ENCODE data around the gene POSTN. TPM values are rescaled to one million over a fixed set of nuclear protein-coding genes. Genes with fewer than 3 reads are reported as not detected.

Gene POSTN
- total RNA-seq, 1 experiment from 2014 or later, result 0.33 TPM

- Histone ChIP-seq H3K27me3 (ENCODE audit: insufficient read depth, low read length) (no peaks in the 10 kb centered on the region), H3K4ac (ENCODE audit: low read depth, low read length) (no peak overlapping the region), H3K79me1 (ENCODE audit: insufficient read depth, low read depth, low read length, poor library complexity, severe bottlenecking) (no peaks in the 10 kb centered on the region), H3K9ac (ENCODE audit: extremely low read depth, insufficient read length, low read length) (no peak overlapping the region), H3K4me1 (ENCODE audit: insufficient read depth, low read length) (peaks cover 3% of the 10 kb centered on the region; the same call in 1 of the 2 replicates), H2BK5ac (ENCODE audit: insufficient read length, low read length) (no peak overlapping the region), H3K23ac (ENCODE audit: insufficient read length, low read depth, low read length) (no peak overlapping the region), H3K23me2 (ENCODE audit: insufficient read length, low read depth, low read length, poor library complexity, severe bottlenecking) (no peaks in the 10 kb centered on the region), H2AFZ (ENCODE audit: low read length) (no peak overlapping the region), H3K79me2 (ENCODE audit: insufficient read depth, low read length) (no peaks in the 10 kb centered on the region), H3K27ac (ENCODE audit: insufficient read length, low read depth, low read length) (no peak overlapping the region), H4K20me1 (ENCODE audit: control insufficient read depth, insufficient read depth, insufficient read length) (no peaks in the 10 kb centered on the region), H4K8ac (replicated peaks; ENCODE audit: insufficient read length, low read depth, low read length) (no peak overlapping the region), H2BK120ac (ENCODE audit: low read depth, low read length, poor library complexity, severe bottlenecking) (no peak overlapping the region), H4K91ac (ENCODE audit: insufficient read length, low read depth, low read length) (no peak overlapping the region), H2BK20ac (ENCODE audit: low read depth, low read length, poor library complexity, severe bottlenecking) (no peak overlapping the region), H3K56ac (ENCODE audit: insufficient read length, low read depth, low read length) (no peak overlapping the region), H2AK5ac (ENCODE audit: insufficient read length, low read length) (no peak overlapping the region), H4K5ac (ENCODE audit: insufficient read length, low read depth, low read length) (no peak overlapping the region), H3K4me2 (ENCODE audit: insufficient read depth, insufficient read length, low read length) (no peak overlapping the region), H2BK12ac (ENCODE audit: insufficient read length, low read depth, low read length) (no peak overlapping the region), H3T11ph (ENCODE audit: low read length) (no peak overlapping the region), H3K9me3 (ENCODE audit: control insufficient read depth, low read depth, low read length) (no peaks in the 10 kb centered on the region), H3K18ac (ENCODE audit: insufficient read length, low read depth, low read length) (no peak overlapping the region), H3K14ac (ENCODE audit: insufficient read depth, low read length) (no peak overlapping the region), H2BK15ac (ENCODE audit: low read depth, low read length) (no peak overlapping the region)
- Mint-ChIP-seq H3K9me3 (no peaks in the 10 kb centered on the region; a peak in 2 of 5 replicates), H3K4me3 (no peak overlapping the region), H3K27me3 (ENCODE audit: low read depth) (no peaks in the 10 kb centered on the region), H3K36me3 (ENCODE audit: insufficient read depth in 1 of 3, low read depth in 3 of 3) (no peaks in the 10 kb centered on the region; a peak in 1 of 7 replicates), H3K27ac (no peak overlapping the region), H3K4me1 (peaks cover 18 to 20% of the 10 kb centered on the region in 2 experiments)
- no CpG with 5 or more reads among the region's 5 CpGs for WGBS (ENCODE audit: extremely low coverage, insufficient read length, low lambda C conversion rate)
- DNase-seq, result no peak
- TF ChIP-seq CTCF (conservative IDR thresholded peaks at IDR 0.05), result peak; percentile 71
Measured at GRCh38 chr13:37602733-37603381, 4.3 kb upstream of the POSTN start.

Measured in H9 (cell line).